AG10803 (cell line): ENCODE measurements around the gene FUS.

ENCODE experiments used
- DNase-seq: peaks from one replicate; pipeline ENCODE4 v3.0.0; 2010; ENCODE audit warnings: low read depth
- H3K4me3 ChIP-seq: 2 replicates; pipeline ENCODE4 v1.5.1; 2011; ENCODE audit warnings: mild to moderate bottlenecking, low read length, control low read depth
- TF ChIP-seq, protein P1 (sequence below): conservative IDR thresholded peaks from 2 replicates; pipeline ENCODE4 v1.5.1; 2011; ENCODE audit warnings: mild to moderate bottlenecking, low read length, control low read depth, inconsistent platforms

FUS gene

GRCh38 chr16:31182391-31182790 lies 2.5 kb downstream of the FUS start:
- peak overlapping the region; percentile 94 for H3K4me3 ChIP-seq
- TF ChIP-seq, protein P1, sequence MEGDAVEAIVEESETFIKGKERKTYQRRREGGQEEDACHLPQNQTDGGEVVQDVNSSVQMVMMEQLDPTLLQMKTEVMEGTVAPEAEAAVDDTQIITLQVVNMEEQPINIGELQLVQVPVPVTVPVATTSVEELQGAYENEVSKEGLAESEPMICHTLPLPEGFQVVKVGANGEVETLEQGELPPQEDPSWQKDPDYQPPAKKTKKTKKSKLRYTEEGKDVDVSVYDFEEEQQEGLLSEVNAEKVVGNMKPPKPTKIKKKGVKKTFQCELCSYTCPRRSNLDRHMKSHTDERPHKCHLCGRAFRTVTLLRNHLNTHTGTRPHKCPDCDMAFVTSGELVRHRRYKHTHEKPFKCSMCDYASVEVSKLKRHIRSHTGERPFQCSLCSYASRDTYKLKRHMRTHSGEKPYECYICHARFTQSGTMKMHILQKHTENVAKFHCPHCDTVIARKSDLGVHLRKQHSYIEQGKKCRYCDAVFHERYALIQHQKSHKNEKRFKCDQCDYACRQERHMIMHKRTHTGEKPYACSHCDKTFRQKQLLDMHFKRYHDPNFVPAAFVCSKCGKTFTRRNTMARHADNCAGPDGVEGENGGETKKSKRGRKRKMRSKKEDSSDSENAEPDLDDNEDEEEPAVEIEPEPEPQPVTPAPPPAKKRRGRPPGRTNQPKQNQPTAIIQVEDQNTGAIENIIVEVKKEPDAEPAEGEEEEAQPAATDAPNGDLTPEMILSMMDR = no peak
- no peak for DNase-seq

GRCh38 chr16:31183432-31184428 lies 3.8 kb downstream of the FUS start:
- H3K4me3 ChIP-seq = no peak overlapping the region; the same call in 1 of the 2 replicates
- DNase-seq = no peak
- TF ChIP-seq, protein P1 = no peak

DNA sequence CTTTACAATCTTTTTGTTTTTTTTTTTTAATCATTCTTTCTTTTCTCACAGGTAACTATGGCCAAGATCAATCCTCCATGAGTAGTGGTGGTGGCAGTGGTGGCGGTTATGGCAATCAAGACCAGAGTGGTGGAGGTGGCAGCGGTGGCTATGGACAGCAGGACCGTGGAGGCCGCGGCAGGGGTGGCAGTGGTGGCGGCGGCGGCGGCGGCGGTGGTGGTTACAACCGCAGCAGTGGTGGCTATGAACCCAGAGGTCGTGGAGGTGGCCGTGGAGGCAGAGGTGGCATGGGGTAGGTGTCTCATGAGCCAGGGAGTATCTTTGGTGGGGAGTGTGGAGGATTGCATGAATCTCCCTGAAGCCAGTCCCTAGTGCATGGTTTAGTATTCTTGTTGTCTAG lies 4.9 kb downstream of the FUS start:
- H3K4me3 ChIP-seq = no peak overlapping the region
- DNase-seq = no peak
- TF ChIP-seq, protein P1 = no peak

GRCh38 chr16:31185339-31185738 lies 5.4 kb downstream of the FUS start:
- no peak overlapping the region for H3K4me3 ChIP-seq
- TF ChIP-seq, protein P1 = no peak
- no peak for DNase-seq

GRCh38 chr16:31186176-31186575 lies 6.2 kb downstream of the FUS start:
- H3K4me3 ChIP-seq = no peak overlapping the region
- DNase-seq = no peak
- TF ChIP-seq, protein P1 = no peak

DNA sequence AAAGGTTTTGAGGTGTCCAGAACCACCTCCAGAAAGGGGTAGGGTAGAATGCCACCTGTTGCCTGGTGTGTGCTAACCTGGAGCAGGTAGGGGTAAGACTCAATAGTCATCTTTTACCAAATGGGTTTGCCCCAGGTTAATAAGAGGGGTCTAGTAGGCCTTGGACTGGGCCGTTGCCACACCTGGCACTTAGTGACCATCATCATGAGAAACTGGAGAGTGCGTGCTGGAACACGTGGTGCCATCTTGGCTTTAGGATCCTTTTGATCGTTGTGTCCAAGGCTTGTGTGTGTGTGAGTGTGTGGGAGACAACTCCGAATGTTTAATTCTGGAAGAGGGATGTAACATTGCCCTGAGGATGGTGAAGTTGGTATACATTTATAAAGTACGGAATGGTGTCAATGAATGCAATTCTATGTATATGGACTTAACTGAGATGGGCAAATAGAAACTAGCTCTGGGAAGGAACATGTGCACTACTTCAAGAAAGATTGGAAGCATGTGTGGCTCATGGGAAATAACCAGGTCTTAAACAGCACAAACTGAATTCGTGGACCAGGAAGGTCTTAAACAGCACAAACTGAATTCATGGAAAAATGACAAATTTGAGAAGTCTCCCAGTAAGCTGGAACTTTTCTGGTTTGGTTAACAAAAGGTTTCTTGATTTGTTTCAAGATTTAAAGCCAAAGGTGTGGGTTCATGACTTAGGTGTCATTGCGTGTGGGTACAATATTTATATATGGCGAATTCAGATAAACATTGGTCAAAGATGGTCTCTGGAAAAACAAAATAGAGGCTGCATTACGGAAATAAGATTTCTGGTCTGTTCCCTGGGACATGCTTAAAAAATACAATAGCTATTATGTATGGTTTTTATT lies 7.2 kb downstream of the FUS start:
- H3K4me3 ChIP-seq = no peak overlapping the region
- DNase-seq = no peak
- TF ChIP-seq, protein P1 = no peak
